T-helper 22 cell (primary cell): ENCODE results near the gene PARG.
"Not testable (repeated sequence)": the region's sequence is repeated elsewhere in the genome, so short reads cannot be mapped to it uniquely, and the experiment has no call there.

Experiments used
- DNase-seq: peaks from one replicate; pipeline ENCODE4 v3.0.0-alpha.2; 2020; ENCODE audit warnings: low read depth

PARG gene

GRCh38 chr10:49830016-49830415 lies 111.8 kb downstream of the PARG start:
- no peak for DNase-seq

DNA sequence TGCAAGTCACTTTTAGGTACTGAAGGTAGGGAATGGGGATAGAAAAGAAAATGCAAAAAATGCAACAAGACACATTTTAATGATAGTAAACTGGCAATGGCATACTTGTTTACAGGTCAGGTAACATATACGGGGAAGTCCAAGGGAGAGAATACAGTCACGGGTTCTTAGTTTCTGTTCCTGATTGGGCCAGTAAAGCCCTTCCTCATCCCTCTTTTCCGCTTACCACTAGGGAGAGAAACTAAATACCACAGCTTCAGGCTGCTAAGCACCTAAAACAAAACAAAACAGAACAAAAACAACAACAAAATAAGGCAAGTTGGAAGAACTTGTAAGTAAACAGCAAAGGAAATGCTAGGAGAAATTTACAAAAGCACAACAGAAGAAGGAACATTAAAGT lies 114.5 kb downstream of the PARG start:
- no peak for DNase-seq

GRCh38 chr10:49819234-49819958 lies 122.4 kb downstream of the PARG start:
- DNase-seq = no peak

- DNase-seq = no peak
Measured at GRCh38 chr10:49817845-49818244, 124.0 kb downstream of the PARG start.

GRCh38 chr10:49803988-49804387 lies 137.8 kb downstream of the PARG start:
- no peak for DNase-seq

DNA sequence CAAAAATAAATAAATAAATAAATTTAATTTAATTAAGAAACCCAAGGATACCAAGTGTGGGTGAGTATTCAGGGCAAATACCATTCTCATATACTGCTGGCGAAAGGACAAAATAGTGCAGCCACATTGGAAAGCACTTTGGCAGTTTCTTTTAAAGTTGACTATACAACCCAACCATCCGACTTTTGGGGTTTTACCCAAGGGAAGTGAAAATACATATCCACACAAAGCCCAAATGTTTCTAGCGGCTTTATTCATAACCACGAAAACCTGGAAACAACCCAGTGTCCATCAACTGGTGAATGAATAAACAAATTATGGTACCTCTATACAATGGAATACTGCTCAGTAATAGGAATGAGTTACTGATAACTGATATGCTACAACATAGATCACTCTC lies 143.6 kb downstream of the PARG start:
- no peak for DNase-seq

GRCh38 chr10:49791100-49791499 lies 150.7 kb downstream of the PARG start:
- no peak for DNase-seq

DNA sequence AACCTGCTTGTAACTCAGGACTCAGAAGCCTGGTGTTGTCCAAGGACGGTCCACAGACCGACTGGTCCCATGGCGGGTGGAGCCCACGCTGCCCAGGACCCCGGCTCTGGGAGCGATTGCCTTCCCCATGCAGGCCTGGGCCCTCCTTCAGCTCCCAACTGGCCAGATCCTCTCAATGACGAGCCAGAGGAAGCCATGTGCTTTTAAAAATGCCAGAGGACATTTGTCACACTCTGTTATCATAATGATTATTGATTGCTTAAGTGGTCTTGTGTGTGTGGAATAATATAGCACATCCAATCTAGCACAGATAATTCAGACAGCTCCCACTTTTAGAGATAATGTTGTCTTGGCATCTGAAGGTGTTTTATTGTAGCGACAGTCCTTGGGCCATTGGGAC lies 157.1 kb downstream of the PARG start:
- DNase-seq = no peak

DNA sequence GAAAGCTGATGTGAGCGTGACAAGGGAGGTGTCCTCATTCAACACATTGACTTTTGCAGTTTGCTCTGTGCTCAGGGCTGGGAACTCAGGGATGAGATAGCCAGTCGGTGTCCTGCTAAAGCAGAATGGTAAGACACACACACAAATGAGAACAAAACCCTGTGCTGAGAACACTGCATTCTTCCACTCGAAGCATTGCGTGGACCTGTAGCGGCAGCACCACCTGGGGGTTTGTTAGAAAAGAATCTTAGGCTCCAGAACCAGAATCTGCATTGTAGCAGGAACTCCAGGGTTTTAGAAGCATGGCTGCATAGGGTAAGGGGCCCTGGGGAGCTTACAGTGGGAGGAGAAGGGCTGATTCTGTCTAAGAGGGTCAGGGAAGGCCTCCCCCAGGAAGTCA lies 158.2 kb downstream of the PARG start:
- DNase-seq = no peak

- DNase-seq = no peak
Measured at GRCh38 chr10:49781247-49781646, 160.6 kb downstream of the PARG start.

DNA sequence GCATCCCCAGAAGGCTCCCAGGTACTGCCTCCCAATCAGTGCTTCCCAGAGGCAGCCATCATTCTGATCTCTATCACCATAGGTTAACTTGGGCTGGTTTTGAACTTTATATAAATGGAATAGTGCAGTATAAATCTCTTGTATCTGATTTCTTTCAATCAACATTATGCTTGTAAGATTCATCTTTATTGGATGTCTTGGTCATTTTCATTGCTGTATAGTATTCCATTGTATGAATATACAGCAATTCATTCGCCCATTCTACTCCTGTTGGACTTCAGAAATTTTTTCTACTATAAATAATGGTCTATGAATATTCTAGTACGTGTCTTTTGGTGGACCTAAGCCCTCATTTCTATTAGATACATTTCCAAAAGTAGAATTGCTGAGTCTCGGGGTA lies 163.6 kb downstream of the PARG start:
- no peak for DNase-seq

- no peak for DNase-seq
Measured at GRCh38 chr10:49776851-49777250, 165.0 kb downstream of the PARG start.

- no peak for DNase-seq
Measured at GRCh38 chr10:49775014-49775413, 166.8 kb downstream of the PARG start.

DNA sequence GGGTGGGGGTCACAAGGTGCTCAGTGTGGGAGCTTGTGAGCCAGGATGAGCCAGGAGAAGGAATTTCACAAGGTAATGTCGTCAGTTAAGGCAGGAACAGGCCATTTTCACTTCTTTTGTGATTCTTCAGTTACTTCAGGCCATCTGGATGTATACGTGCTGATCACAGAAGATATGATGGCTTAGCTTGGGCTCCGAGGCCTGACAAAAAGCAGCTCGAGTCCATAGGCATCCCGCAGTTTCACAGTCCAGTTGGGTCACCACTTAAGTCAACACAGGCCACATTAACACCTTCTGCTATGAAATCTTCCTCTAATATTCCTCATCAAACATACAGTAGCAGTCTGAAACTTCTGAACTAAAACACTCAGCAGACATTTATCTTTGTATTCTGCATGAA lies 168.9 kb downstream of the PARG start:
- not testable (repeated sequence) for DNase-seq

DNA sequence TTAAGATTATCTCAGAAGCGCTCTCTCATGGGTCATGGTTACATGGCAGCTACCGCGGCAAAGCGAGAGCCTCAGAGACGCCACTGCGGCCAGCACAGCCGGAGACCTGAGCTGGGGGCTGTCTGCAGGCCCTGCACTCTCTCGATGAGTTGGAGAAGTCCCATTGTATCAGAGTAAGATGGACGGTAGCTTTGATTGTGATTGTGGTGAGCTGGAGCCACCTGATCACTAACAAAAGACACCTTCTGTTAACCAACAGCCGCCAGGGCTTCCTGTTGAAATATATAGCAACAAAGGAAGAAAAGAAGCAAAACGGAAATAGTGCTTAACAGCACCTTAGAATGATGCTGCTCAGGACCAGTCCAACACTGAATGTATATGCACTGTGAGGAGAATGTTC lies 170.8 kb downstream of the PARG start:
- DNase-seq = not testable (repeated sequence)

- no peak for DNase-seq
Measured at GRCh38 chr10:49769692-49770091, 172.1 kb downstream of the PARG start.

DNA sequence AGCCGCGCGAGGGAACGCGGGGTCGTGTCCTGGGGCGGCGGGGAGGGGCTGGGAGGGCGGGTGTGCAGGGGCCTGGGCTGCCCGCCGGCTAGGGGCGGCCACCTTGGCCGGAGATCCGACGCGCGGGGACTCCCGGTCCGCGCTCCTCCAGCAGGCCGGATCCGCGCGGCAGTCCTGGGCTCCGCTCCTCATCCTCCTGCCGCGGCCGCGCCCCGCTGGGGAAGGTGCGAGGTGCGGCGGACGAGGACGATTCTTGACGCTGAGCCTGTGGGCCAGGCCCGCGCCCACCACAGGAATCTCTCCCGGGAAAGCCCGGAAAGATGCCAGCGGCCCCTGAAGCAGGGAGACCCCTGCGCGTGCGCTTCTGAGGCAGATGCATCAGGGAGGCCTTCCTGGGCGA lies 173.1 kb downstream of the PARG start:
- DNase-seq = no peak

DNA sequence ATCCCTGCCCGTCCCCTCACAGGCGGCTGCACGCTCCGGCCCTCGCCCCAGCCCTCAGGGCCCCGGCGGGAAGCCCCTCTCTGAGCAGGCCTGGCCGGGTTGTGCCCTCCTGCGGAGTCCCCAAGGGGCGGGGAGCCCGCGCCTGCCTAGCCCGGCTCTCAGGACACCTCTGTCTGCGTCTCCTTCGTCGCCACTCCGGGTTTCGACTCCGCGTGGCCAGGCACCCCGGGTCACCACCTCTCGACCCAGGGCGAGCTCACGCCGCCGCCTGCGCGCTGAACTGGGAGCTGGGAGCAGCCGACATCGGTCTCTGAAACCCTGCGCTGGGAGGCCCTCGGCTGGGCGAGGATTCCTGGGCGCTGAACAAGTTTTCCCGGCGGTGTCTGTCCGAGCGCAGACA lies 173.5 kb downstream of the PARG start:
- no peak for DNase-seq
